OCI-LY7 (cell line): ENCODE measurements around the gene ROCK2. TPM values are rescaled to one million over a fixed set of nuclear protein-coding genes. Genes with fewer than 3 reads are reported as not detected.

Source experiments
- BruUV-seq: library from RNA; stranded (reverse); fragments of 400-500 nt; replicated peaks from 2 replicates; lab custom pipeline; 2021; lab: Mats Ljungman, UMichigan
- CTCF ChIA-PET: fragments of 300-600 bp; sonication (Branson Sonifier 250); formaldehyde crosslinking; loops from one replicate; lab custom pipeline; 2022; ENCODE audit warnings: antibody characterized with exemption; ENCODE audit not compliant: unreplicated experiment; lab: Charles Lee
- POLR2A ChIA-PET: fragments of 300-600 bp; sonication (Branson Sonifier 250); formaldehyde crosslinking; loops from one replicate; lab custom pipeline; 2022; ENCODE audit warnings: antibody characterized with exemption; lab: Charles Lee
- DNase-seq: peaks from one replicate; pipeline ENCODE4 v3.0.0-alpha.2; 2015; ENCODE audit warnings: low spot score
- H2AFZ ChIP-seq: fragments of 200-600 bp; sonication (generic), shearing (Covaris generic); 2 replicates; pipeline ENCODE4 v1.6.1; 2014; ENCODE audit warnings: mild to moderate bottlenecking, antibody characterized with exemption, low read length, moderate library complexity
- H3K27ac ChIP-seq: fragments of 200-600 bp; sonication (generic); 2 replicates; pipeline ENCODE4 v1.5.1; 2014; ENCODE audit warnings: mixed run types, low read depth, mild to moderate bottlenecking, moderate library complexity, low read length, inconsistent platforms; ENCODE audit not compliant: poor library complexity, severe bottlenecking
- H3K36me3 ChIP-seq: fragments of 200-600 bp; sonication (generic); 2 replicates; pipeline ENCODE4 v1.6.1; 2014; ENCODE audit warnings: mild to moderate bottlenecking, antibody characterized with exemption, low read length, moderate library complexity, mixed read lengths; ENCODE audit not compliant: insufficient read depth
- H3K4me1 ChIP-seq: fragments of 200-600 bp; sonication (generic); 2 replicates; pipeline ENCODE4 v1.5.1; 2014; ENCODE audit warnings: mild to moderate bottlenecking, low read length; ENCODE audit not compliant: insufficient read depth, poor library complexity, severe bottlenecking
- H3K4me2 ChIP-seq: fragments of 200-600 bp; sonication (generic); 2 replicates; pipeline ENCODE4 v1.6.1; 2014; ENCODE audit warnings: mild to moderate bottlenecking, low read length
- H3K4me3 ChIP-seq: fragments of 200-600 bp; sonication (generic); 2 replicates; pipeline ENCODE4 v1.5.1; 2014; ENCODE audit warnings: mild to moderate bottlenecking, low read depth, low read length; ENCODE audit not compliant: poor library complexity, severe bottlenecking
- H3K79me2 ChIP-seq: fragments of 200-600 bp; sonication (generic); 2 replicates; pipeline ENCODE4 v1.6.1; 2016; ENCODE audit warnings: low read depth, mild to moderate bottlenecking, low read length, moderate library complexity, mixed read lengths; ENCODE audit not compliant: insufficient read depth
- H3K9me2 ChIP-seq: fragments of 200-600 bp; sonication (generic); 2 replicates; pipeline ENCODE4 v1.6.1; 2016; ENCODE audit warnings: mild to moderate bottlenecking, low read length, mixed read lengths; ENCODE audit not compliant: insufficient read depth
- H3K9me3 ChIP-seq: fragments of 200-600 bp; sonication (generic); 2 replicates; pipeline ENCODE4 v1.6.1; 2014; ENCODE audit warnings: mild to moderate bottlenecking, mixed run types, low read length, mixed read lengths
- H4K20me1 ChIP-seq: fragments of 200-600 bp; sonication (generic); 2 replicates; pipeline ENCODE4 v1.6.1; 2014; ENCODE audit warnings: mild to moderate bottlenecking, antibody characterized with exemption, low read length, moderate library complexity, mixed read lengths; ENCODE audit not compliant: insufficient read depth
- EZH2phosphoT487 ChIP-seq: fragments of 200-600 bp; sonication (generic); IDR thresholded peaks from 2 replicates; pipeline ENCODE4 v1.6.1; 2018; ENCODE audit warnings: low read depth, borderline replicate concordance, mild to moderate bottlenecking, mixed run types, antibody characterized with exemption, low read length, moderate library complexity, mixed read lengths
- intact Hi-C: fragments of 100-400 bp; cut with micrococcal nuclease; formaldehyde crosslinking; loops from one replicate; pipeline ENCODE4 v1.10.0; 2022; ENCODE audit not compliant: unreplicated experiment
- total RNA-seq, 2 experiments: library from RNA; depleted of rRNA in 1 of 2; stranded (reverse); fragments of >200 nt in 1 of 2; shearing (Covaris generic) in 1 of 2; gene quantifications; 2 replicates each; pipeline ENCODE4 v1.2.3, GENCODE V29; 2014 to 2022
- TF ChIP-seq, protein P1 (sequence below): fragments of 200-600 bp; sonication (generic); conservative IDR thresholded peaks from 2 replicates; pipeline ENCODE4 v1.5.1; 2014; ENCODE audit warnings: mild to moderate bottlenecking, antibody characterized with exemption, low read length, moderate library complexity, mixed read lengths

ROCK2 gene
- total RNA-seq, 2 experiments from 2014 or later = 12.4 to 21.0 TPM

DNA sequence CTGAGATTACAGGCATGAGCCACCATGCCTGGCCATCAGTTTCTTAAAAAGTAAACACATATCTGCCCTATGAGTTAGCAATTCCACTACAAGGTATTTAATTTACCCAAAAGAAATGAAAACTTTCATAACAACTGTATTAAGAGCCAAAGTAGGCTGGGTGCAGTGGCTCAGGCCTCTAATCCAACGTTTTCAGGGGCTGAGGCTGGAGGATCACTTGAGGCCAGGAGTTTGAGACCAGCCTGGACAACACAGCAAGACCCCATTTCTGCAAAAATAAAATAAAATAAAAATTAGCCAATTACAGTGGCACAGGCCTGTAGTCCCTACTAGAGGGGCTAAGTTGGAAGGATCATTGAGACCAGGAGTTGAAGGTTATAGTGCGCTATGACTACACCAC, 6.5 kb downstream of the ROCK2 start:
- POLR2A ChIA-PET = no interaction called here
- Histone ChIP-seq H3K79me2 (peaks cover 88% of the 10 kb centered on the region), H3K27ac (no peak overlapping the region), H3K9me2 (no peaks in the 10 kb centered on the region), H3K4me1 (peaks cover 23% of the 10 kb centered on the region), H3K4me2 (no peak overlapping the region), H3K9me3 (peaks cover under 1% of the 10 kb centered on the region; the same call in 1 of the 2 replicates), H2AFZ (no peak overlapping the region), H3K36me3 (no peaks in the 10 kb centered on the region), H4K20me1 (peaks cover 17% of the 10 kb centered on the region), H3K4me3 (no peak overlapping the region)
- CTCF ChIA-PET = no interaction called here
- BruUV-seq = no TSS peak
- intact Hi-C loops = no loop called here
- DNase-seq = no peak
- no peak for TF ChIP-seq EZH2phosphoT487
- TF ChIP-seq, protein P1, sequence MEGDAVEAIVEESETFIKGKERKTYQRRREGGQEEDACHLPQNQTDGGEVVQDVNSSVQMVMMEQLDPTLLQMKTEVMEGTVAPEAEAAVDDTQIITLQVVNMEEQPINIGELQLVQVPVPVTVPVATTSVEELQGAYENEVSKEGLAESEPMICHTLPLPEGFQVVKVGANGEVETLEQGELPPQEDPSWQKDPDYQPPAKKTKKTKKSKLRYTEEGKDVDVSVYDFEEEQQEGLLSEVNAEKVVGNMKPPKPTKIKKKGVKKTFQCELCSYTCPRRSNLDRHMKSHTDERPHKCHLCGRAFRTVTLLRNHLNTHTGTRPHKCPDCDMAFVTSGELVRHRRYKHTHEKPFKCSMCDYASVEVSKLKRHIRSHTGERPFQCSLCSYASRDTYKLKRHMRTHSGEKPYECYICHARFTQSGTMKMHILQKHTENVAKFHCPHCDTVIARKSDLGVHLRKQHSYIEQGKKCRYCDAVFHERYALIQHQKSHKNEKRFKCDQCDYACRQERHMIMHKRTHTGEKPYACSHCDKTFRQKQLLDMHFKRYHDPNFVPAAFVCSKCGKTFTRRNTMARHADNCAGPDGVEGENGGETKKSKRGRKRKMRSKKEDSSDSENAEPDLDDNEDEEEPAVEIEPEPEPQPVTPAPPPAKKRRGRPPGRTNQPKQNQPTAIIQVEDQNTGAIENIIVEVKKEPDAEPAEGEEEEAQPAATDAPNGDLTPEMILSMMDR = no peak

DNA sequence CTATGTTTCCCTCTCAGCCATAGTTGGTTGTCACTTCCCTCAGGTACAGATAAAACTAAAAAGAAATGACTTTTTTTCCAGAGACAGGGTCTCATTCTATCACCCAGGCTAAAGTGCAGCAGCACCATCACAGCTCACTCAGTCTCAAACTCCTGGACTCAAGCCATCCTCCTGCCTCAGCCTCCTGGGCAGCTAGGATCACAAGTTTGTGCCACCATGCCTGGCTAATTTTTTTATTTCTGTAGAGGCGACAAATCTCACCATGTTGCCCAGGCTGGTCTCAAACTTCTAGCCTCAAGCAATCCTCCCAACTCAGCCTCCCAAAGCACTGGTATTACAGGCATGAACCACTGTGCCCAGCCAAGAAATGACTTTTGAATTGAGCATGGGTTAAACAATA, 8.2 kb downstream of the ROCK2 start:
- Histone ChIP-seq H2AFZ (no peak overlapping the region), H3K36me3 (no peaks in the 10 kb centered on the region), H3K9me2 (no peaks in the 10 kb centered on the region), H3K79me2 (peaks cover 83% of the 10 kb centered on the region), H3K4me2 (no peak overlapping the region), H3K4me1 (peaks cover 14% of the 10 kb centered on the region), H3K4me3 (no peak overlapping the region), H3K27ac (no peak overlapping the region), H3K9me3 (peaks cover 5% of the 10 kb centered on the region; the same call in 1 of the 2 replicates), H4K20me1 (0 out of 2 replicates have a peak, but pooled peaks cover 8% of the 10 kb centered on the region)
- ChIA-PET POLR2A (no interaction called here), CTCF (no interaction called here)
- no peak for TF ChIP-seq EZH2phosphoT487
- intact Hi-C loops = no loop called here
- BruUV-seq = no TSS peak
- no peak for DNase-seq

DNA sequence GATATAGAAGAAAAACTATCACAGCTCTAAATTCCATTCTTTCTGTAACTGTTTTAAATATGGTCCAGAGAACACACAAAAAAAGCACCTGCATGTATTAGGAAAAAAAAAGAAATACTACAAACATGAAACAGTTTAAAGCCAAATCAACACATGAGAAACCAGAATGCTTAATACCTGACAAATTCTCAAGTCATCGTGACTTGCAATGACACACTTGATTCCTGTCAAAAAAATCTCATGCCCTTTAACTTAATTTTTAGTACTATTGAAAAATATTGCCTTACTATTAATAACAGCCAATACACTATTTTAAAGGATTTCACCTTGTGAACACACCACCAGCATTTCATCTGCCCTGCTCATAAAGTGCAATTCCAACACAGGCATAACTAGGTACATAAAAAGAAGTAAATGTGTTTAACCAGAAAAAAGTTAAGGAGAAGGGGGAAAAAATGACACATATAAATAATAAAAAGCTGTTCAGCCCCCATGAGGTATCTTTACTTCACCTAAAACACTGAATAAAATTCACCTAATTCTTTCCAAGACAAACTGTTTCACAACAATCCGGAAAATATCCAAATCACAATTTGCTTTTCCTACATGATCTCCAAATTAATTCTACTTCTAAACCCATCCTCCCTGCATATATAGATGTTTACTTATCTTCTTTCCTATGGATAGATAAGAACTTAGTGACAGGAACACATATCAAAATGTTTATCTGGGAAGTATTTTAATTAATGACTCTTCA, 10.8 kb downstream of the ROCK2 start:
- TF ChIP-seq, protein P1 = no peak
- no peak for TF ChIP-seq EZH2phosphoT487
- CTCF ChIA-PET = no interaction called here
- Histone ChIP-seq H3K4me2 (no peak overlapping the region), H3K36me3 (no peaks in the 10 kb centered on the region), H3K27ac (no peak overlapping the region), H4K20me1 (0 out of 2 replicates have a peak, but pooled peaks cover 3% of the 10 kb centered on the region), H3K4me3 (no peak overlapping the region), H3K9me3 (peaks cover 5% of the 10 kb centered on the region; the same call in 1 of the 2 replicates), H2AFZ (no peak overlapping the region), H3K79me2 (peaks cover 66% of the 10 kb centered on the region), H3K9me2 (no peaks in the 10 kb centered on the region), H3K4me1 (no peaks in the 10 kb centered on the region)
- POLR2A ChIA-PET = interaction anchor here (0.6 to 0.7 kb wide), 3 partner anchors 9 to 755 kb away, joined by 3 to 7 read pairs (median 3); no protein-coding TSS in a partner anchor
- intact Hi-C loops = no loop called here
- BruUV-seq = no TSS peak
- DNase-seq = no peak
